Smooth muscle cell (in vitro differentiated cells): ENCODE results near the gene TBC1D10A. TPM values are rescaled to one million over a fixed set of nuclear protein-coding genes. Genes with fewer than 3 reads are reported as not detected.

ENCODE experiments used
- DNase-seq: peaks from one replicate; lab custom pipeline; 2025; ENCODE audit not compliant: unreplicated experiment; lab: John Stamatoyannopoulos, UW
- H2AFZ ChIP-seq: fragments of 200-600 bp; sonication (generic); 2 replicates; pipeline ENCODE4 v1.6.0; 2016; ENCODE audit warnings: antibody characterized with exemption, low read depth, mild to moderate bottlenecking
- H3F3A ChIP-seq: fragments of 200-600 bp; sonication (generic); 2 replicates; pipeline ENCODE4 v1.6.0; 2017; ENCODE audit warnings: antibody characterized with exemption, low read depth
- H3K27ac ChIP-seq: fragments of 200-600 bp; sonication (generic); 2 replicates; pipeline ENCODE4 v1.5.1; 2016; ENCODE audit warnings: low read depth, mild to moderate bottlenecking
- H3K27me3 ChIP-seq: fragments of 200-600 bp; sonication (generic); 2 replicates; pipeline ENCODE4 v1.6.1; 2016; ENCODE audit warnings: low read depth, mild to moderate bottlenecking
- H3K36me3 ChIP-seq: fragments of 200-600 bp; sonication (generic); 2 replicates; pipeline ENCODE4 v1.5.1; 2016; ENCODE audit warnings: low read depth
- H3K4me1 ChIP-seq: fragments of 200-600 bp; sonication (generic); 2 replicates; pipeline ENCODE4 v1.5.1; 2016; ENCODE audit warnings: low read depth
- H3K4me2 ChIP-seq: fragments of 200-600 bp; sonication (generic); 2 replicates; pipeline ENCODE4 v1.6.0; 2016; ENCODE audit warnings: mild to moderate bottlenecking
- H3K4me3 ChIP-seq: fragments of 200-600 bp; sonication (generic); 2 replicates; pipeline ENCODE4 v1.5.1; 2016; ENCODE audit warnings: mild to moderate bottlenecking
- H3K79me2 ChIP-seq: fragments of 200-600 bp; sonication (generic); 2 replicates; pipeline ENCODE4 v1.6.0; 2016; ENCODE audit warnings: low read depth, mild to moderate bottlenecking
- H3K9ac ChIP-seq: fragments of 200-600 bp; sonication (generic); 2 replicates; pipeline ENCODE4 v1.6.0; 2016; ENCODE audit warnings: low read depth
- H3K9me3 ChIP-seq: fragments of 200-600 bp; sonication (generic); replicated peaks from 2 replicates; pipeline ENCODE4 v1.5.1; 2016; ENCODE audit warnings: low read depth
- H4K20me1 ChIP-seq: fragments of 200-600 bp; sonication (generic); 2 replicates; pipeline ENCODE4 v1.6.0; 2016; ENCODE audit warnings: low read depth
- CTCF ChIP-seq: fragments of 200-600 bp; sonication (generic); IDR thresholded peaks from 2 replicates; pipeline ENCODE4 v1.5.1; 2017; ENCODE audit warnings: borderline replicate concordance, mild to moderate bottlenecking, antibody characterized with exemption; ENCODE audit not compliant: insufficient read depth, poor library complexity, severe bottlenecking
- WGBS: methylation state at CpG from one replicate; pipeline ENCODE4 v1.1.7; 2016; ENCODE audit warnings: low lambda C conversion rate; 5-methylcytosine and 5-hydroxymethylcytosine counted together
- polyA plus RNA-seq: library from polyadenylated mRNA; unstranded; fragments of >200 nt; fragmentation: Nextera tagmentation; extraction: Ambion mirVana; gene quantifications from 2 replicates; pipeline ENCODE4 v1.2.1, GENCODE V29; 2016
- total RNA-seq: library from RNA; depleted of rRNA; stranded (reverse); fragments of >200 nt; gene quantifications from 2 replicates; pipeline ENCODE4 v1.2.3, GENCODE V29; 2014

TBC1D10A gene
- total and polyA plus RNA-seq, 2 experiments from 2014 or later, result 16.8 to 51.1 TPM

GRCh38 chr22:30285176-30285845 lies 41.4 kb downstream of the TBC1D10A start:
- Histone ChIP-seq H3K9ac (no peak overlapping the region), H3F3A (peaks cover 5% of the 10 kb centered on the region), H3K36me3 (no peaks in the 10 kb centered on the region), H3K4me1 (peaks cover 14% of the 10 kb centered on the region), H4K20me1 (peaks cover 10% of the 10 kb centered on the region), H3K4me3 (no peak overlapping the region), H3K9me3 (no peaks in the 10 kb centered on the region), H3K79me2 (no peaks in the 10 kb centered on the region), H3K27ac (no peak overlapping the region), H3K4me2 (no peak overlapping the region), H2AFZ (no peak overlapping the region), H3K27me3 (no peaks in the 10 kb centered on the region)
- WGBS, result 92% methylated on average over 26 of the region's 27 CpGs
- DNase-seq, result no peak
- TF ChIP-seq CTCF, result no peak

GRCh38 chr22:30284666-30285065 lies 42.1 kb downstream of the TBC1D10A start:
- WGBS, result 93% methylated on average over 4 of the region's 4 CpGs
- H3F3A ChIP-seq, result peaks cover 4% of the 10 kb centered on the region
- TF ChIP-seq CTCF, result no peak

GRCh38 chr22:30284172-30284571 lies 42.6 kb downstream of the TBC1D10A start:
- DNase-seq, result no peak
- WGBS, result 92% methylated on average over 9 of the region's 9 CpGs
- no peaks in the 10 kb centered on the region for H3K79me2 ChIP-seq
- peaks cover 4% of the 10 kb centered on the region for H3F3A ChIP-seq
- no peak overlapping the region for H2AFZ ChIP-seq
- H3K27ac ChIP-seq, result no peak overlapping the region
- no peaks in the 10 kb centered on the region for H3K27me3 ChIP-seq
- no peak overlapping the region for H3K4me2 ChIP-seq
- no peaks in the 10 kb centered on the region for H3K9me3 ChIP-seq
- H3K4me3 ChIP-seq, result no peak overlapping the region
- no peaks in the 10 kb centered on the region for H3K36me3 ChIP-seq
- H4K20me1 ChIP-seq, result peaks cover 6% of the 10 kb centered on the region
- H3K9ac ChIP-seq, result no peak overlapping the region
- no peak for TF ChIP-seq CTCF
- peaks cover 9% of the 10 kb centered on the region for H3K4me1 ChIP-seq

More at GRCh38 chr22:30284666-30285065, 42.1 kb downstream of the TBC1D10A start:
- no peaks in the 10 kb centered on the region for H3K36me3 ChIP-seq
- peaks cover 9% of the 10 kb centered on the region for H3K4me1 ChIP-seq
- H3K9me3 ChIP-seq, result no peaks in the 10 kb centered on the region
- no peak overlapping the region for H3K27ac ChIP-seq
- no peak overlapping the region for H3K9ac ChIP-seq
- no peak for DNase-seq
- peaks cover 6% of the 10 kb centered on the region for H4K20me1 ChIP-seq
- no peak overlapping the region for H2AFZ ChIP-seq
- H3K79me2 ChIP-seq, result no peaks in the 10 kb centered on the region
- no peak overlapping the region for H3K4me3 ChIP-seq
- H3K4me2 ChIP-seq, result no peak overlapping the region
- H3K27me3 ChIP-seq, result no peaks in the 10 kb centered on the region

GRCh38 chr22:30283342-30283741 lies 43.4 kb downstream of the TBC1D10A start:
- no peak overlapping the region for H3K9ac ChIP-seq
- peaks cover 6% of the 10 kb centered on the region for H4K20me1 ChIP-seq
- no peaks in the 10 kb centered on the region for H3K9me3 ChIP-seq
- H3K79me2 ChIP-seq, result no peaks in the 10 kb centered on the region
- H3K27me3 ChIP-seq, result no peaks in the 10 kb centered on the region
- WGBS, result 92% methylated on average over 4 of the region's 4 CpGs
- H3K4me1 ChIP-seq, result peaks cover 3% of the 10 kb centered on the region
- no peak overlapping the region for H3K27ac ChIP-seq
- no peak overlapping the region for H3K4me3 ChIP-seq
- no peak overlapping the region for H3K4me2 ChIP-seq
- H2AFZ ChIP-seq, result no peak overlapping the region
- H3K36me3 ChIP-seq, result no peaks in the 10 kb centered on the region
- H3F3A ChIP-seq, result peaks cover 4% of the 10 kb centered on the region
- no peak for DNase-seq
- no peak for TF ChIP-seq CTCF
